DND-41 (cell line): Measurements from ENCODE around the gene TMEM132D.

ENCODE experiments used
- ATAC-seq: fragments of 200-7000 bp; cut with Tn5 transposase; 3 replicates; pipeline ENCODE4 v1.9.1; 2021; ENCODE audit warnings: low read depth; ENCODE audit not compliant: insufficient read depth
- DNase-seq: peaks from one replicate; pipeline ENCODE4 v3.0.0-alpha.2; 2020
- H2AFZ ChIP-seq: 2 replicates; pipeline ENCODE4 v1.6.0; 2012; ENCODE audit warnings: low read depth, low read length
- H3K27ac ChIP-seq: 2 replicates; pipeline ENCODE4 v1.5.1; 2012; ENCODE audit warnings: low read length, inconsistent platforms
- H3K27me3 ChIP-seq: fragments of 200-600 bp; sonication (generic); 2 replicates; pipeline ENCODE4 v1.6.0; 2012; ENCODE audit warnings: low read length, mild to moderate bottlenecking, inconsistent platforms; ENCODE audit not compliant: insufficient read depth, poor library complexity
- H3K36me3 ChIP-seq: 2 replicates; pipeline ENCODE4 v1.5.1; 2012; ENCODE audit warnings: low read length, inconsistent platforms; ENCODE audit not compliant: insufficient read depth
- H3K4me1 ChIP-seq: 2 replicates; pipeline ENCODE4 v1.5.1; 2012; ENCODE audit warnings: mild to moderate bottlenecking, low read length; ENCODE audit not compliant: insufficient read depth
- H3K4me2 ChIP-seq: 2 replicates; pipeline ENCODE4 v1.6.0; 2012; ENCODE audit warnings: mild to moderate bottlenecking, moderate library complexity, low read length, inconsistent platforms; ENCODE audit not compliant: insufficient read depth
- H3K4me3 ChIP-seq, 2 experiments: fragments of 200-600 bp in 1 of 2; shearing (Covaris generic) in 1 of 2; 2 replicates each; pipeline ENCODE4 v1.5.1; 2012 to 2016; ENCODE audit warnings: inconsistent platforms in 2 of 2, low read length in 2 of 2, mild to moderate bottlenecking in 2 of 2, low read depth in 1 of 2, moderate library complexity in 1 of 2
- H3K79me2 ChIP-seq: 2 replicates; pipeline ENCODE4 v1.6.0; 2012; ENCODE audit warnings: low read length, inconsistent platforms; ENCODE audit not compliant: insufficient read depth
- H3K9ac ChIP-seq: 2 replicates; pipeline ENCODE4 v1.6.0; 2012; ENCODE audit warnings: low read depth, mild to moderate bottlenecking, inconsistent platforms, low read length, moderate library complexity
- H3K9me3 ChIP-seq: 2 replicates; pipeline ENCODE4 v1.5.1; 2012; ENCODE audit warnings: low read length, moderate library complexity, mild to moderate bottlenecking, inconsistent platforms; ENCODE audit not compliant: insufficient read depth, severe bottlenecking
- H4K20me1 ChIP-seq: 2 replicates; pipeline ENCODE4 v1.6.0; 2012; ENCODE audit warnings: low read length; ENCODE audit not compliant: insufficient read depth
- CTCF ChIP-seq: IDR thresholded peaks from 2 replicates; pipeline ENCODE4 v1.5.1; 2012; ENCODE audit warnings: borderline replicate concordance, low read length, moderate library complexity, mild to moderate bottlenecking; ENCODE audit not compliant: poor library complexity, severe bottlenecking; ENCODE audit errors: extremely low read depth
- EZH2 ChIP-seq: IDR thresholded peaks from 3 replicates; pipeline ENCODE4 v1.6.1; 2012; ENCODE audit warnings: borderline replicate concordance, low read depth, mild to moderate bottlenecking, moderate library complexity, low read length, inconsistent platforms; ENCODE audit not compliant: severe bottlenecking

The TMEM132D gene

GRCh38 chr12:129200576-129200975, 703.2 kb downstream of the TMEM132D start:
- DNase-seq (no peak), ATAC-seq (no peak)
- TF ChIP-seq CTCF: no peak
- no peak for TF ChIP-seq EZH2
- no peaks in the 10 kb centered on the region for H3K79me2 ChIP-seq
- H3K9me3 ChIP-seq: no peaks in the 10 kb centered on the region
- no peak overlapping the region for H2AFZ ChIP-seq
- H4K20me1 ChIP-seq: no peaks in the 10 kb centered on the region
- H3K4me1 ChIP-seq: peaks cover 24% of the 10 kb centered on the region
- H3K9ac ChIP-seq: no peak overlapping the region
- H3K4me2 ChIP-seq: no peak overlapping the region
- no peaks in the 10 kb centered on the region for H3K27me3 ChIP-seq
- H3K27ac ChIP-seq: no peak overlapping the region
- no peak overlapping the region for H3K4me3 ChIP-seq
- no peaks in the 10 kb centered on the region for H3K36me3 ChIP-seq

- H2AFZ ChIP-seq: no peak overlapping the region
- no peak overlapping the region for H3K27ac ChIP-seq
- H3K36me3 ChIP-seq: no peaks in the 10 kb centered on the region
- peaks cover 4% of the 10 kb centered on the region for H3K9me3 ChIP-seq
- H4K20me1 ChIP-seq: no peaks in the 10 kb centered on the region
- no peaks in the 10 kb centered on the region for H3K27me3 ChIP-seq
- no peak overlapping the region for H3K4me2 ChIP-seq
- no peak overlapping the region for H3K9ac ChIP-seq
- ATAC-seq (no peak), DNase-seq (no peak)
- H3K4me1 ChIP-seq: peaks cover 8% of the 10 kb centered on the region
- no peaks in the 10 kb centered on the region for H3K79me2 ChIP-seq
- H3K4me3 ChIP-seq: no peak overlapping the region
- no peak for TF ChIP-seq EZH2
- no peak for TF ChIP-seq CTCF
Measured at GRCh38 chr12:129196927-129197326, 706.9 kb downstream of the TMEM132D start.

- Histone ChIP-seq H4K20me1 (no peaks in the 10 kb centered on the region), H3K4me1 (no peaks in the 10 kb centered on the region), H3K4me2 (no peak overlapping the region), H3K4me3 (no peak overlapping the region), H3K27ac (no peak overlapping the region), H2AFZ (no peak overlapping the region), H3K79me2 (no peaks in the 10 kb centered on the region), H3K9me3 (peaks cover 4% of the 10 kb centered on the region), H3K27me3 (no peaks in the 10 kb centered on the region), H3K36me3 (no peaks in the 10 kb centered on the region), H3K9ac (no peak overlapping the region)
- TF ChIP-seq EZH2 (no peak), CTCF (no peak)
- ATAC-seq (peak; percentile 48; the same call in 1 of the 3 replicates), DNase-seq (no peak)
Measured at GRCh38 chr12:129195081-129195480, 708.7 kb downstream of the TMEM132D start.
